GM12878 (cell line): ENCODE results near the gene ERC2. TPM values are rescaled to one million over a fixed set of nuclear protein-coding genes. Genes with fewer than 3 reads are reported as not detected.

Experiments used
- RCOR1 ChIP-seq: conservative IDR thresholded peaks from 2 replicates; pipeline ENCODE4 v1.6.1; 2012; ENCODE audit warnings: low read depth, low read length, improper control_type of control experiment
- ZNF687 ChIP-seq: fragments of 450-650 bp; IDR thresholded peaks from 2 replicates; pipeline ENCODE4 v1.6.1; 2017; ENCODE audit warnings: mild to moderate bottlenecking, moderate library complexity
- microRNA-seq: library from miRNA; unstranded; fragments of <30 nt; microRNA quantifications from one replicate; pipeline ENCODE4, GENCODE V29; 2018
- polyA plus RNA-seq, 11 experiments: library from polyadenylated mRNA; depleted of rRNA in 4 of 11; unstranded in 6 of 11; stranded (reverse) in 5 of 11; fragments of >200 nt; fragmentation: Nextera tagmentation in 4 of 11; fragmentation: Illumina TruSeq in 1 of 11; extraction: Ambion mirVana in 4 of 11; extraction: Trizol in 1 of 11; gene quantifications; 1 replicate in 1 of 11; 2 replicates in 10 of 11; pipeline versions ENCODE4 v1.2.1 to v1.2.3, GENCODE V29; 2011 to 2016; ENCODE audit warnings: inconsistent platforms in 2 of 11, missing spikeins in 2 of 11, low read depth in 1 of 11
- small RNA-seq: library from RNA; depleted of rRNA; stranded (forward); fragments of <200 nt; gene quantifications from one replicate; pipeline ENCODE3, GENCODE V24; 2014
- total RNA-seq, 4 experiments: library from RNA; depleted of rRNA in 3 of 4; stranded (reverse); fragments of >200 nt in 3 of 4; fragmentation: Illumina TruSeq in 1 of 4; extraction: Trizol in 1 of 4; gene quantifications; 2 replicates each; pipeline versions ENCODE4 v1.2.1 to v1.2.3, GENCODE V29; 2013 to 2021

The ERC2 gene
- total and polyA plus RNA-seq, 10 of the 15 experiments (the other 5 are each of a cell fraction or from before 2014, with no cell fraction given), result 0.06 to 1.4 (median 0.12) TPM; not detected in 3

GRCh38 chr3:55459838-55460237 lies 1008.4 kb downstream of the ERC2 start (continued):
- TF ChIP-seq ZNF687, result no peak
- TF ChIP-seq RCOR1, result no peak

Small RNA genes within 50 kb of the gene (microRNA-seq; reads per million reads assigned to microRNA genes)
- not detected for gene MIR3938

Small RNA genes within 50 kb of the gene (small RNA-seq; reads per million reads assigned to genes)
- not detected for gene MIR3938
- gene RNA5SP133, result not detected

Other genes with a start within 250 kb of the ERC2 start
- gene CCDC66, start 88.7 kb upstream of the ERC2 start, total RNA-seq (2014; rRNA removed), result 20.8 and 22.6 TPM in 2 replicates
- 31.9 and 35.8 TPM in 2 replicates for gene CCDC66, start 88.7 kb upstream of the ERC2 start, total RNA-seq (2014; rRNA removed; fragmentation: Illumina TruSeq; extraction: Trizol)
- gene CCDC66, start 88.7 kb upstream of the ERC2 start, total RNA-seq (2021), result 12.8 and 16.2 TPM in 2 replicates
- gene CCDC66, start 88.7 kb upstream of the ERC2 start, polyA plus RNA-seq (2011; rRNA removed), result 18.5 and 32.7 TPM in 2 replicates
- 20.5 and 31.7 TPM in 2 replicates for gene CCDC66, start 88.7 kb upstream of the ERC2 start, polyA plus RNA-seq (2014; fragmentation: Illumina TruSeq; extraction: Trizol)
- gene CCDC66, start 88.7 kb upstream of the ERC2 start, polyA plus RNA-seq (2014; fragmentation: Nextera tagmentation; extraction: Ambion mirVana), result 10 to 100 TPM in 1 of 2 experiments, 1 to 10 TPM in 1; 9.4 to 13.9 TPM
- gene CCDC66, start 88.7 kb upstream of the ERC2 start, polyA plus RNA-seq (2014; rRNA removed), result 11.0 and 14.2 TPM in 2 replicates
- gene CCDC66, start 88.7 kb upstream of the ERC2 start, polyA plus RNA-seq (2016; fragmentation: Nextera tagmentation; extraction: Ambion mirVana), result 10 to 100 TPM; 17.7 to 20.0 TPM
- 59.2 and 66.6 TPM in 2 replicates for gene TASOR, start 214.8 kb upstream of the ERC2 start, total RNA-seq (2014; rRNA removed)
- gene TASOR, start 214.8 kb upstream of the ERC2 start, total RNA-seq (2014; rRNA removed; fragmentation: Illumina TruSeq; extraction: Trizol), result 95.1 and 106 TPM in 2 replicates
- 53.7 and 54.5 TPM in 2 replicates for gene TASOR, start 214.8 kb upstream of the ERC2 start, total RNA-seq (2021)
- gene TASOR, start 214.8 kb upstream of the ERC2 start, polyA plus RNA-seq (2011; rRNA removed), result 70.3 and 123 TPM in 2 replicates
- 78.2 and 109 TPM in 2 replicates for gene TASOR, start 214.8 kb upstream of the ERC2 start, polyA plus RNA-seq (2014; fragmentation: Illumina TruSeq; extraction: Trizol)
- 10 to 100 TPM; 29.6 to 30.5 TPM for gene TASOR, start 214.8 kb upstream of the ERC2 start, polyA plus RNA-seq (2014; fragmentation: Nextera tagmentation; extraction: Ambion mirVana)
- 36.0 and 51.5 TPM in 2 replicates for gene TASOR, start 214.8 kb upstream of the ERC2 start, polyA plus RNA-seq (2014; rRNA removed)
- 10 to 100 TPM; 32.9 to 33.0 TPM for gene TASOR, start 214.8 kb upstream of the ERC2 start, polyA plus RNA-seq (2016; fragmentation: Nextera tagmentation; extraction: Ambion mirVana)